Activated CD4-positive, CD25-positive, alpha-beta regulatory T cell treated with anti-CD3 and anti-CD28 coated beads, Interleukin-2, amount 50 U/mL, for 24 hours (primary cell): Measurements from ENCODE around the gene XPO6.
"Not testable (repeated sequence)": the region's sequence is repeated elsewhere in the genome, so short reads cannot be mapped to it uniquely, and the experiment has no call there.

ENCODE experiments used
- ATAC-seq, 2 donors: fragments of 150-1000 bp; cut with Tn5 transposase; one replicate each; pipeline ENCODE4 v1.10.0; 2021; ENCODE audit warnings: mild to moderate bottlenecking in 1 of 2, moderate library complexity in 1 of 2

The XPO6 gene

GRCh38 chr16:28145796-28146195 is 66.0 kb downstream of the XPO6 start:
- ATAC-seq: no peak

GRCh38 chr16:28140788-28141618 is 70.8 kb downstream of the XPO6 start:
- ATAC-seq: peak; percentile 74 to 79

- ATAC-seq: peak in 1 of 2 donors; percentile 15
Measured at GRCh38 chr16:28139530-28139929, 72.2 kb downstream of the XPO6 start.

- ATAC-seq: no peak
Measured at GRCh38 chr16:28136751-28137434, 74.9 kb downstream of the XPO6 start.

GRCh38 chr16:28133666-28134065 is 78.1 kb downstream of the XPO6 start:
- no peak for ATAC-seq

GRCh38 chr16:28131743-28132393 is 79.9 kb downstream of the XPO6 start:
- no peak for ATAC-seq

- no peak for ATAC-seq
Measured at GRCh38 chr16:28131181-28131580, 80.6 kb downstream of the XPO6 start.

- ATAC-seq: no peak
Measured at GRCh38 chr16:28130099-28131088, 81.4 kb downstream of the XPO6 start.

- no peak for ATAC-seq
Measured at GRCh38 chr16:28126684-28127620, 84.8 kb downstream of the XPO6 start.

GRCh38 chr16:28125592-28125991 is 86.2 kb downstream of the XPO6 start:
- no peak for ATAC-seq

- ATAC-seq: no peak
Measured at GRCh38 chr16:28121527-28121926, 90.2 kb downstream of the XPO6 start.

GRCh38 chr16:28120754-28121153 is 91.0 kb downstream of the XPO6 start:
- ATAC-seq: no peak

GRCh38 chr16:28118637-28119036 is 93.1 kb downstream of the XPO6 start:
- ATAC-seq: no peak

GRCh38 chr16:28117168-28117565 is 94.6 kb downstream of the XPO6 start:
- no peak for ATAC-seq

- ATAC-seq: not testable (repeated sequence)
Measured at GRCh38 chr16:28115866-28116265, 95.9 kb downstream of the XPO6 start.

GRCh38 chr16:28112908-28113307 is 98.9 kb downstream of the XPO6 start:
- ATAC-seq: peak in 1 of 2 donors; percentile 45

- no peak for ATAC-seq
Measured at GRCh38 chr16:28110977-28111376, 100.8 kb downstream of the XPO6 start.

GRCh38 chr16:28110479-28110878 is 101.3 kb downstream of the XPO6 start:
- no peak for ATAC-seq

- ATAC-seq: no peak
Measured at GRCh38 chr16:28110074-28110473, 101.7 kb downstream of the XPO6 start.

- no peak for ATAC-seq
Measured at GRCh38 chr16:28108590-28109247, 103.0 kb downstream of the XPO6 start.

- no peak for ATAC-seq
Measured at GRCh38 chr16:28107232-28107631, 104.5 kb downstream of the XPO6 start.
